Activated CD4-positive, alpha-beta T cell treated with anti-CD3 and anti-CD28 coated beads, Interleukin-2, amount 50 U/mL, for 24 hours (primary cell): ENCODE results near the gene NUDCD2.
"Not testable (repeated sequence)": the region's sequence is repeated elsewhere in the genome, so short reads cannot be mapped to it uniquely, and the experiment has no call there.

Source experiments
- DNase-seq, 2 donors: peaks; one replicate each; pipeline ENCODE4 v3.0.0-alpha.2; 2020; ENCODE audit warnings: low read depth in 1 of 2, low spot score in 1 of 2

Gene NUDCD2

GRCh38 chr5:163473635-163474243 lies 13.8 kb upstream of the NUDCD2 start:
- no peak for DNase-seq

GRCh38 chr5:163467682-163468081 lies 7.8 kb upstream of the NUDCD2 start:
- DNase-seq = no peak

- no peak for DNase-seq
Measured at GRCh38 chr5:163463063-163463435, 3.1 kb upstream of the NUDCD2 start.

- DNase-seq = peak in 1 of 2 donors; percentile 5
Measured at GRCh38 chr5:163460562-163461171, 765 bp upstream of the NUDCD2 start, which contains the start of gene HMMR. Gene HMMR (plus strand): TSS chr5:163460632. CDS start chr5:163460693, 61 bp downstream.

GRCh38 chr5:163459462-163459818 lies 462 bp downstream of the NUDCD2 start:
- no peak for DNase-seq

GRCh38 chr5:163458778-163459385 lies 1.0 kb downstream of the NUDCD2 start:
- no peak for DNase-seq

- no peak for DNase-seq
Measured at GRCh38 chr5:163456840-163457239, 3.1 kb downstream of the NUDCD2 start.

GRCh38 chr5:163456029-163456589 lies 3.8 kb downstream of the NUDCD2 start:
- no peak for DNase-seq

- DNase-seq = not testable (repeated sequence)
Measured at GRCh38 chr5:163455406-163455805, 4.5 kb downstream of the NUDCD2 start.

GRCh38 chr5:163453705-163454104 lies 6.2 kb downstream of the NUDCD2 start:
- no peak for DNase-seq

GRCh38 chr5:163451489-163451888 lies 8.4 kb downstream of the NUDCD2 start:
- DNase-seq = no peak

- no peak for DNase-seq
Measured at GRCh38 chr5:163448491-163448890, 11.4 kb downstream of the NUDCD2 start.

GRCh38 chr5:163447875-163448274 lies 12.0 kb downstream of the NUDCD2 start:
- DNase-seq = no peak

GRCh38 chr5:163447191-163447590 lies 12.7 kb downstream of the NUDCD2 start:
- DNase-seq = no peak

GRCh38 chr5:163445345-163445744 lies 14.6 kb downstream of the NUDCD2 start:
- DNase-seq = no peak

- no peak for DNase-seq
Measured at GRCh38 chr5:163444526-163444925, 15.4 kb downstream of the NUDCD2 start.

GRCh38 chr5:163440954-163441353 lies 18.9 kb downstream of the NUDCD2 start:
- DNase-seq = no peak

GRCh38 chr5:163439092-163439425 lies 20.8 kb downstream of the NUDCD2 start:
- DNase-seq = no peak

- DNase-seq = peak; percentile 65 to 89
Measured at GRCh38 chr5:163437309-163438182, 22.4 kb downstream of the NUDCD2 start, which contains the start of gene CCNG1. Gene CCNG1 (plus strand): TSS chr5:163437595. CDS start chr5:163439257, 1,662 bp downstream.

GRCh38 chr5:163437011-163437308 lies 22.9 kb downstream of the NUDCD2 start:
- DNase-seq = no peak

- no peak for DNase-seq
Measured at GRCh38 chr5:163436515-163436914, 23.4 kb downstream of the NUDCD2 start.
